NCI-H2029 (cell line): ENCODE data around the gene PAM.
A peak's percentile ranks its signal among the peaks of the same experiment; 100 is the strongest.

ENCODE experiments used
- DNase-seq: peaks from one replicate; lab custom pipeline; 2025; lab: John Stamatoyannopoulos, UW

Gene PAM

DNA sequence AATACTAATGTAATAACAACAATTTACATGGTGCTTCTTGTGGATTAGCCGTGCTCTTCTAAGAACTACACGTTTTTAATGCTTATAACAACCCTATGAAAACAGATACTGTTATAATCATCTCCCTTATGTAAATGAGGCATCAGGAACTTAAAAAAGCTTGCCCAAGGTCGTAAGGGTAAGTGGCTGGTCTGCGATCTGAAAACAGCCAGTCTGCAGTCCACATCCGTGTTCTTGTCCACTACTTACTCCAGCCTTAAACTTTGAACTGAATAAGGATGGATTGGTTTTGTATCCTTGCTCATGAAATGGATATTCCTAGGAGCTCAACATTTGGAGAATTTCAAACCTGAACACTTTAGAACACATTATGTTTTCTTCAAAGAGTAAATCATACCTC, 26.7 kb downstream of the PAM start:
- DNase-seq = no peak

- no peak for DNase-seq
These were observed 27.2 kb downstream of the PAM start for GRCh38 chr5:102782217-102782872.

DNA sequence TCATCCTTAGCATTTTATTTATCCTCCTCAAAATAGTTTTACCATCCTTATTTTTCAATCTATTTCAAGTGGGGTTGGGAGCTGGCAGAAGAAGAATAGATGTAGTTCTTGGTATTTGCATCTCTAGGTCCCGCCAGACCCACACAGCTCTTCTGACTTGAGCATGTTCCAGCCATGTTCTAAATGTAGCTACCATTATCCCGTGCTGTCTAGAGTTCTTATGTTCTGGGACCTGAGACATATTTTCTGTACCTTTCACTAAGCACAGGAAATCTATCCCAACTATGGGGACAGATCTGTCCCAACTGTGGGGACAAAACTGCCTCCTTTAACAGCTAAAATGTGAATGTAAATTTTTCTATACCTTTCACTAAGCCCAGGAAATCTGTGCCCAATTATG, 32.0 kb downstream of the PAM start:
- DNase-seq = no peak

- DNase-seq = no peak
These were observed 33.7 kb downstream of the PAM start for GRCh38 chr5:102788788-102789187.

GRCh38 chr5:102789469-102789868, 34.4 kb downstream of the PAM start:
- DNase-seq = no peak

DNA sequence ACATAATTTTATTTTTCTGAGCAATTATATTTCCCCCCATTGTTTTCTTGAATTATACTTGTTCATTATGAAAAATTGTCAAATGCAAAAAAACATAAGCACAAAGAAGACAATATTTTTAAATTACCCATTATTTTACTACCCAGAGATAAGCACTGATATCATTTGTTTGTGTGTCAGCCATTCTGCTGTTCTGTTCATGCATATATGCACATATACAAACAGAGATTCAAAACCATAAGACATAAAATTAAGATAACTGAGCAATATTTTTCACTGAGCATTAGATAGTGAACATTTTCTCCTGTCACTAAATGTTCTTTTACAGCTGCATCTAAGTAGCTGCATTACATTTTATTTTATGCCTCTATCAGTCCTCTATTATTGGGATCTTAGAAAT, 35.6 kb downstream of the PAM start:
- DNase-seq = no peak

DNA sequence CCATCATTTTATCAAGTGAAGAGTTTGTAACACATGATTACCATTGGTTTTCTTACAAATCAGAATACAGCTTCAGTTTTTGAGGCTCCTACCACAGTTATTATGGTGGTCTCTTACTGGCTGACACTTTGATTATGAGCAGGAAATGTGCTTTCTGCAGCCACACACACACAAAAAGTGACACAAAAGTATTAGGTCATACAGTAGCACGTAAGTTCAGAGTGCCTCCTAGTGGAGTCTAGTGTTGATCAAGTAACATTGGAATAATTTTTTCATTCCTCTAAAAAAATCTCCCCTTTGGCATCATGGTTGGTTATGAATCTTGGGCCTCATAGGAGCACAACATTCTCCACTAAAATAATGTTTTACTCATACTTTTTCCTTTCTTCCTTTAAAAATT, 37.6 kb downstream of the PAM start:
- peak; percentile 47 for DNase-seq

DNA sequence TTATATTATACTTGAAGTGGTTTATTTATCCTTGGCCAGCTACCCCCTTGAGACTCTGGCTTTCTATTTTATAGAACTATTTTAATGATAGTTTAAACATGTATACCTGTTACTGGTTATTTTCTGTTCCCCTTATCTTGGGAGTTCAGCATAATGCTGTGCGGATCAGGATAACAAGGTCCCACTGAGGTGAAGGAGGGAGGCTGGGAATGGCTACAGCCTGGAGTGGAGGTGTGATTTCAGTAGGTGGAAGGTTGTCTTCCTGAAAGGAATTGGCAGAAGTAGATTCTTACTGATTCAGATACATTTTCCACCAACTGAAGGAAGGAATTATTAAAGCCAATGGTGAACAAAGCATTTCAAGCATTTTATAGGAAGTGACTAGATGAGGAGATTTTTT, 38.9 kb downstream of the PAM start:
- no peak for DNase-seq

DNA sequence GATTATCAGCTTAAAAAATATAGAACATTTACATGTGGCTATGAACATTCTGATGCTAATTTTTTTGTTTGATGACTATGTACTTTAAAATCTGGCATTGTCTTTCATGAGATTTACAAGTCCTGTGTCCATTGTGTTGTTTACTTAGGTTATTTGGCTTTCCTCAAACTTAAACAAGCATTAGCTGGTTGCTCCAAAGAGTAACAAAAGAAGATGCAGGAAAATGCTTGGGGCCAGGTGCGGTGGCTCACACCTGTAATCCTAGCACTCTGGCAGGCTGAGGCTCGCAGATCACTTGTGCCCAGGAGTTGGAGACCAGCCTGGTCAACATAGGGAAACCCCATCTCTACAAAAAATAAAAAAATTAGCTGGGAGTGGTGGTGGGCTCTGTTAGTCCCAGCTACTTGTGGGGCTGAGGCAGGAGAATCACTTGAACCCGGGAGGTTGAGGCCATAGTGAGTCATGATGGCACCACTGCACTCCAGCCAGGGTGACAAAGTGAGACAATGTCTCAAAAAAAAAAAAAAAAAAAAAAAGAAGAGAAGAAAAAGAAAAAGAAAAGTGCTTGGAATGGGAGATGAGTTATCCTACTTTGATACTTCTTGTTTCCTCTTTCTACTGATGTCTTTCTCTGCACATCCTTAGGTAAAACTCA, 39.7 kb downstream of the PAM start:
- peak; percentile 75 for DNase-seq

DNA sequence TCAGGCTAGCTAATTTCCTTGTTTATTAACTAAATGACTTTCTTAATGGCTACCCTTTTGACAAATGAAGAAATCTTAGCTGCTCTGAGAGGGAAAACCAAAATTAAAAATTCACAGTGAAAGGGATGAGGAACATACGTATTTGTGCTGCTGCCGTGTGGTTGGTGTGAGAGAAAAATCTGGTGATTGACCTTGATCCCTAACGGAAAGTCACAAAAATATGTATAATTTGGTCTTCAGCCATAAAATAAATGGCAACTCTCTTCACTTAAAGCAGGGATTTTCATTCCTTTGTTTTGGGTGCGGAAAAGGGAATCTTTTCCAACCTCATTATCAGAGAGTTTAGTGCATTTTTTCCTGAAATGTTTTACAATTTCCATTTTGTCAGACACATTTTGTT, 40.4 kb downstream of the PAM start:
- no peak for DNase-seq

DNA sequence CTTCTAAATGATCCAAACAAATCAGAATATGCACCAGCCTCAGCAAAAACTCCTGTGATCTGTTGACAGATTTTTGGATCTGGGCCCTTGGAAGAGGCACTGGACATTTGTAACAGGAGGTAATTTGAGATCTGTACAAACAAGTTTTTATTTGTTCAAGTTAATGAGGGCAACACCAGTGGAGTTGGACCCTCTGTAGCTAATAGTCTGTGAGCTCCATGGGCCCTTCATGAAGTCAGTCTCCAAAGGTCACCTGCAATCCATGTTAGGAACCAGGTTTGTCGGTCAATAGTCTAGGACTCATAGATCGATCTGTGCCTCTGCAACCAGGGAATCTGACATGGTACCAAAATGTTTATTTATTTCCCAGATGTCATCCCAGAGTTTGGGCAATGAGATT, 40.9 kb downstream of the PAM start:
- DNase-seq = peak; percentile 89

DNA sequence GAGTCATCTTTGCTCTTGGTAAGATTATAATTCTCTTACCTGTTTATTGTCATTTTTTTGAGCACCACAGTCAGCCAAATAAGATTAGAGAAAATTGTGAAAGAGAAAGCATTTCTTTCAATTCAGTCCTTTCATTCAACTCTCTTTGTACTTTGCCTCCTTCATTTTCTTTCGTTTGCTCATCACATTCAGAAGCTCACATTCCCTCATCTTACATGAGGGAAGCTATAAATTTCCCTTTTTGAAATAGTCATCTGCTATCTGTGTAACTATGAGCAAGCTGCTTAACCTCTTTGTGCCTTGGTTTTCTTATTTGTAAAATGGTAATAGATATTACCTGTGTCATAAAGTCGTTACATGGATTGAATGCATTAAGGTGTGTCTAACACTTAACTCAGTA, 41.4 kb downstream of the PAM start:
- no peak for DNase-seq

DNA sequence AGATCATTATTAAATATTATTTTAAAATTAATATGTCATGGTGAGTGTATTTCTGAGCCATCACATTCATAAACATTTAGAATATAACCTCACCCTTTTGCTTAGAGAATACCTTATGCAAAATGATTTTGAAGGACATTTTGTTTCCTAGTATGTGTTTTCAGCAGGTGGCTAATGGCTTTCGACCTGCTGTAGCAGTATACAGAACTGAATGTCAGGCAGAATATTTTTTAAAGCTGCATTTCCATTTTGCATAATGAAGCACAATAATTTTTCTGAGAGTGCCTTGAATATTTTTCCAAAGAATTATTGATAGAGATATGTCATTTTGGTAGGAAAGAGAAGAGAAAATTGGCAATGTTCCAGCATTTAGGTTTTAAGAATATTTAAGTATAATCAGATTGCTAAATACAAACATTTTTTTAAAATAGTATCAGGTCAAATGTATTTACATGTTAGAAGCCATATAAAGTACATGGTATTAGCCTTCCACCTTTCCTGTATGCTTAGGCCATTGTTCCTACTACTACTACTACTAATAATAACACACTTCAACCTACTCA, 42.3 kb downstream of the PAM start:
- no peak for DNase-seq

- DNase-seq = no peak
These were observed 43.1 kb downstream of the PAM start for GRCh38 chr5:102798104-102798785.

DNA sequence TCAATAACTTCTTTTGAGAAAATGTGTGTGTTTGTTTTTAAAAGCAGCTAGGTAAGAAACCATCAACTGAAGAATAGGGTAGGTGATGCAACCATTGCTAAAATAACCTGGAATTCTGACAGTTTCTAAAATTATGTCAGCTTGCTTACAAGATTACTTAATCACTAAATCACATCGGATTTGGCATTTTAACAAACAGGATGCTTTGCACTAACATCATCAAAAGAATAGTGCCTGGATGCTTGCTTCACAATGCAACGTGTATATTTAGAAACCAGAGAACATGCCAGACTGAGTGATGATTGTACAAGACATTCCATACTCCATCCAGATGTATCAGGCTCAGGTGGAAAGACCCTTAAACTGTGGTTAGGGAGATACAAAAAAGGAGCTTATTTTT, 43.9 kb downstream of the PAM start:
- DNase-seq = peak; percentile 53

GRCh38 chr5:102800427-102800826, 45.3 kb downstream of the PAM start:
- no peak for DNase-seq

GRCh38 chr5:102801371-102801770, 46.3 kb downstream of the PAM start:
- no peak for DNase-seq

DNA sequence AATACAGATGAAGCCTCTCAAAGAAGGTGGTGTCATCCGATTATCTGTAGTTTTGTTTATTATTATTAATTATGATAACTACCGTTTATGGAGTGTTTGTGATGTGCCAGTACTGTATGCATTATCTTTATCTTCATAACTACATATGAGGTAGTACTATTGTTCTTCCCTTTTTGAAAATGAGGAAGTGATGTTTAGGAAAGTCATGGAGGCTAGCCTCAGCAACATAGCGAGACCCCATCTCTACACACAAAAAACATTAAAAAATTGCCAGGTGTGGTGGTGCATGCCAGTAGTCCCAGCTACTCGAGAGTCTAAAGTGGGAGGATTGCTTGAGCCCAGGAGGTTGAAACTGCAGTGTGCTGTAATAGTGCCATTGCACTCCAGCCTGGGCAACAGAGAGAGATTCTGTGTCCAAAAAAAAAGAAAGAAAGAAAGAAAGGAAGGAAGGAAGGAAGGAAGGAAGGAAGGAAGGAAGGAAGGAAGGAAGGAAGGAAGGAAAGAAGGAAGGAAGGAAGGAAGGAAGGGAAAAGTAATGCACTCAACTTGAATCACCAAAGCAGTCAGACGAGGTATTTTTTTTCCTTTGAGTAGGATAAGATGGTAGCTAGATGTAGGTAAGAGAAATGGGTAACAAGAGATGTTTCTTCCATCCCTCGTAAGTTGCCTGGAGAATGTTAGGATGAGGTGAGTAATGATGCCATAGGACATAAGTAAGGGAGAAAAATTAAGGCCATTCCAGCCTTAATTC, 47.8 kb downstream of the PAM start:
- DNase-seq = no peak

DNA sequence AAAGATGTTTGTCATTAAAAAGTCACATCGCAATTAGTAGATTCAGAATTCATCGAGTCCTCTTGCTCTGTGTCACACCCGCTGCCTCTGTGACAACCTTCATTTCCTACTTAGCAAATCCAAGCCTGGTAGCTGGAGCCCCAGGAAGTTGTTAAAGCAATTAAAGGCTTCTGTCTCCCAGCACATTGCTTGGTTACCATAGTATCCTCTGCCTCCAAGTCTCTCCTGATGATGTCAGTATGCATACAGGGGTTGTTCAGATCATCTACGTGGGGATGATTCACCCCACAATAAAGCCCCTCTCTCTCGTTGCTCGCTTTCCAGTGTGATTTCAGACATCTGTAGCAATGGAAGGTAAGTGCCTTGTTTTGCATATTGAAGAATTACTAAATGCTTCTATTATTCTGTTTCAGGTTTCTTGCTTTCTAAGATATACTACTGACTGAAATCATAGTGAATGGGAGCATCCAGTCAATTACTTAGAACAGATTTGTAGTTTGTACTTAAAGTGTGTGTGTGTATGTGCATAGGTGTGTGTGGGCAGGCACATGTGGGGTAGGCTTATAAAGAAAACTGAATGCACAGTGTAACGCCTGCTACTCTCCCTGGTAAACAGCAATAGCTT, 52.9 kb downstream of the PAM start:
- DNase-seq = peak; percentile 93

GRCh38 chr5:102809033-102809432, 53.9 kb downstream of the PAM start:
- DNase-seq = peak; percentile 40

DNA sequence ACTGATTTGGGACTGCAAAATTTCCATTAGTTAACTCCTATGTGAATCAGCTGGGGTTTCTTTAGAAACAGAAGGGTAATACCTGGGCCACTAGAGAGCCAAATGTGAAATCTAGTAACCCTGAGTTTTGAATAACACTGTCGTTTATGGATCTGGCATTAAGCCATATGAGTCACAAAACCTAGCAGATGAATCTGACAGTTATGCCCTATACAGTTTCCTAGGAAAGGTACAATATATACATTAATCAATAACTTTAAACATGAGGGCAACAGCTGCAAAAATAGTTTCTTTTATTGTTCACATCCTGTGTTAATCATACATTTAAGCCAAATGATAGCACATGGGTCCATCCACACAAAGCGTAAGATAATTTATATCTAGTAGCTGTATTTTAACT, 56.9 kb downstream of the PAM start:
- peak; percentile 78 for DNase-seq

DNA sequence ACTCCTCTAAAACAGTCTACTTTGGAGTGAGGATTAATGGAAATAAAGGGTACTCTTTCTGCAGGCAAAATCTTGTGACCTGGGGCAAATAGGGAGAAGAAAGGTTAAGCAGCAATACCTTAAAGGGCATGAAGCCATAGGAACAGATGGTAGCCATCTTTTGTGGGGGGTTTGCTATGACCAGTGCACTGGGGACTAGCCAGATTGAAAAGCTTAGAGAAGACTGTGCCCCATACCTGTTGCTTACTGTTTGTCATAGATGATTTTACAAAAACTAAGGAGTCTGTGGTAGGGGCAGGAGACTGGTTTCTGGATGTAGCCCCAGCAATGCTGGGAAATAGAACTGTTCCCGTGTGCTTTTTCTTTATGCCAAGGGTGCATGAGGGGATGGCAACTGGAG, 58.6 kb downstream of the PAM start:
- DNase-seq = no peak
